Stomach (tissue), 9 donors: ENCODE results near the gene CCDC97. TPM values are rescaled to one million over a fixed set of nuclear protein-coding genes. Genes with fewer than 3 reads are reported as not detected.

Experiments
- DNase-seq, 2 donors: peaks; one replicate each; pipeline versions ENCODE4 v3.0.0 to v3.0.0-alpha.2; 2013 to 2019
- H3K27ac ChIP-seq, 5 donors: fragments of 200-600 bp in 4 of 5; sonication (generic) in 4 of 5; one replicate each; pipeline ENCODE4 v1.5.1; 2013 to 2019; ENCODE audit warnings: mild to moderate bottlenecking in 1 of 5, moderate library complexity in 1 of 5
- H3K27me3 ChIP-seq, 3 donors: fragments of 200-600 bp; sonication (generic); one replicate each; pipeline ENCODE4 v1.5.1; 2017 to 2019; ENCODE audit warnings: mixed run types in 1 of 3
- H3K36me3 ChIP-seq, 4 donors: fragments of 200-600 bp; sonication (generic); 1 replicate in 3 of 4; 2 replicates in 1 of 4; pipeline ENCODE4 v1.5.1; 2016 to 2019
- H3K4me1 ChIP-seq, 4 donors: fragments of 200-600 bp; sonication (generic); one replicate each; pipeline ENCODE4 v1.5.1; 2016 to 2019
- H3K4me3 ChIP-seq, 4 donors: fragments of 200-600 bp; sonication (generic) in 3 of 4; one replicate each; pipeline ENCODE4 v1.5.1; 2016 to 2019; ENCODE audit warnings: mild to moderate bottlenecking in 1 of 4
- H3K9me3 ChIP-seq, 4 donors: fragments of 200-600 bp; sonication (generic); one replicate each; pipeline ENCODE4 v1.5.1; 2016 to 2019
- CTCF ChIP-seq, 7 experiments: fragments of 450-650 bp in 4 of 7; fragments of 200-600 bp in 3 of 7; sonication (generic) in 3 of 7; IDR thresholded peaks; one replicate each; pipeline ENCODE4 v1.5.1; 2016 to 2019; ENCODE audit warnings: antibody characterized with exemption in 7 of 7, control low read depth in 2 of 7, mild to moderate bottlenecking in 1 of 7
- EP300 ChIP-seq: sonication (generic); formaldehyde crosslinking; IDR thresholded peaks from one replicate; pipeline ENCODE4 v1.6.1; 2017; ENCODE audit warnings: antibody characterized with exemption
- POLR2A ChIP-seq, 4 donors: fragments of 450-650 bp; IDR thresholded peaks; one replicate each; pipeline ENCODE4 v1.6.1; 2016; ENCODE audit warnings: antibody characterized with exemption in 4 of 4, control low read depth in 2 of 4, mild to moderate bottlenecking in 1 of 4, moderate library complexity in 1 of 4
- POLR2AphosphoS5 ChIP-seq, 3 donors: sonication (generic); formaldehyde crosslinking; IDR thresholded peaks; one replicate each; pipeline ENCODE4 v1.6.1; 2016; ENCODE audit warnings: antibody characterized with exemption in 3 of 3
- WGBS, 5 donors: extraction: QIAGEN DNeasy Blood & Tissue Kit in 3 of 5; methylation state at CpG; one replicate each; pipeline versions ENCODE4 v1.1.5 to v1.1.7; 2013 to 2018; 5-methylcytosine and 5-hydroxymethylcytosine counted together
- intact Hi-C: fragments of 100-400 bp; cut with DNase I; formaldehyde crosslinking; loops from one replicate; pipeline ENCODE4 v1.15.1; 2023; ENCODE audit warnings: low total_unique reads
- polyA plus RNA-seq, 3 donors: library from polyadenylated mRNA; stranded (reverse); fragments of 200-250 nt; gene quantifications; one replicate each; pipeline ENCODE4 v1.2.3, GENCODE V29; 2013
- total RNA-seq, 5 donors: library from RNA; depleted of rRNA; stranded (reverse); fragments of >200 nt; gene quantifications; one replicate each; pipeline versions ENCODE4 v1.1.0 to v1.2.3, GENCODE V29; 2014 to 2016
- donor health status: healthy with polysubstance abuse.
- donor health status: Bipolar disorder and iron deficiency.
- donor health status: healthy.

CCDC97 gene
- total and polyA plus RNA-seq, 8 donors: 2.2 to 62.6 (median 13.3) TPM

- intact Hi-C loops: loop anchor here (10.0 kb wide), 1 partner anchor 52 kb away; the partner anchor contains the start of gene HNRNPUL1
- DNase-seq: no peak
- H3K4me1 ChIP-seq: peaks cover 3 to 28% (median 19%) of the 10 kb centered on the region in 4 donors
- 96 to 97% (median 97%) methylated on average over 16 to 24 of the region's 24 CpGs for WGBS, 5 donors
- peaks cover 45 to 94% (median 93%) of the 10 kb centered on the region in 4 donors for H3K36me3 ChIP-seq
- no peaks in the 10 kb centered on the region for H3K9me3 ChIP-seq
- no peaks in the 10 kb centered on the region for H3K27me3 ChIP-seq
- H3K4me3 ChIP-seq: no peak overlapping the region
- no peak for TF ChIP-seq POLR2A (IDR thresholded peaks at IDR 0.05)
- no peak for TF ChIP-seq EP300
- no peak for TF ChIP-seq CTCF (IDR thresholded peaks at IDR 0.05)
- TF ChIP-seq POLR2AphosphoS5 (IDR thresholded peaks at IDR 0.05): no peak
- no peak overlapping the region for H3K27ac ChIP-seq
Measured at GRCh38 chr19:41316306-41316920, 6.4 kb downstream of the CCDC97 start.

GRCh38 chr19:41318696-41319499 is 8.9 kb downstream of the CCDC97 start:
- WGBS, 5 donors: 73 to 82% (median 77%) methylated on average over 17 to 19 of the region's 19 CpGs
- intact Hi-C loops: loop anchor here (10.0 kb wide), 1 partner anchor 54 kb away; the partner anchor contains the start of gene HNRNPUL1
- Histone ChIP-seq H3K4me1 (peaks cover 23 to 31% (median 29%) of the 10 kb centered on the region in 4 donors), H3K36me3 (peaks cover 42 to 92% (median 85%) of the 10 kb centered on the region in 4 donors), H3K4me3 (no peak overlapping the region), H3K9me3 (no peaks in the 10 kb centered on the region), H3K27me3 (no peaks in the 10 kb centered on the region), H3K27ac (no peak overlapping the region)
- no peak for DNase-seq
- TF ChIP-seq POLR2AphosphoS5 (IDR thresholded peaks at IDR 0.05) (no peak), CTCF (IDR thresholded peaks at IDR 0.05) (no peak), EP300 (no peak), POLR2A (IDR thresholded peaks at IDR 0.05) (no peak)

- DNase-seq: no peak
- intact Hi-C loops: loop anchor here (10.0 kb wide), 1 partner anchor 55 kb away; the partner anchor contains the start of gene HNRNPUL1
- Histone ChIP-seq H3K9me3 (no peaks in the 10 kb centered on the region), H3K27ac (no peak overlapping the region), H3K36me3 (peaks cover 41 to 85% (median 78%) of the 10 kb centered on the region in 4 donors), H3K4me3 (no peak overlapping the region), H3K4me1 (peaks cover 30 to 38% (median 36%) of the 10 kb centered on the region in 4 donors), H3K27me3 (no peaks in the 10 kb centered on the region)
- TF ChIP-seq POLR2AphosphoS5 (IDR thresholded peaks at IDR 0.05): no peak
- TF ChIP-seq POLR2A (IDR thresholded peaks at IDR 0.05): no peak
- no peak for TF ChIP-seq EP300
- TF ChIP-seq CTCF (IDR thresholded peaks at IDR 0.05): no peak
- 79 to 87% (median 85%) methylated on average over 17 to 20 of the region's 20 CpGs for WGBS, 5 donors
Measured at GRCh38 chr19:41319500-41320184, 9.7 kb downstream of the CCDC97 start.

GRCh38 chr19:41320185-41320518 is 10.2 kb downstream of the CCDC97 start:
- Histone ChIP-seq H3K4me1 (peaks cover 35 to 43% (median 41%) of the 10 kb centered on the region in 4 donors), H3K36me3 (peaks cover 40 to 79% (median 73%) of the 10 kb centered on the region in 4 donors), H3K9me3 (no peaks in the 10 kb centered on the region), H3K27me3 (no peaks in the 10 kb centered on the region), H3K4me3 (no peak overlapping the region), H3K27ac (no peak overlapping the region)
- intact Hi-C loops: no loop called here
- no peak for DNase-seq
- WGBS, 5 donors: 82 to 93% (median 90%) methylated on average over 2 to 11 of the region's 11 CpGs
- no peak for TF ChIP-seq POLR2A (IDR thresholded peaks at IDR 0.05)
